IMR-90 (cell line): ENCODE data around the gene CITED2. TPM values are rescaled to one million over a fixed set of nuclear protein-coding genes. Genes with fewer than 3 reads are reported as not detected.

Source experiments
- ATAC-seq: fragments of 200-7000 bp; cut with Tn5 transposase; 2 replicates; pipeline ENCODE4 v1.9.1; 2020; ENCODE audit warnings: low read depth, mild to moderate bottlenecking, moderate library complexity
- BruUV-seq: library from RNA; stranded (reverse); fragments of 400-500 nt; replicated peaks from 2 replicates; lab custom pipeline; 2021; lab: Mats Ljungman, UMichigan
- CTCF ChIA-PET: fragments of 300-600 bp; formaldehyde crosslinking; extraction: SDS; loops from one replicate; lab custom pipeline; 2021; ENCODE audit warnings: antibody characterized with exemption; lab: Yijun Ruan, JAX
- POLR2A ChIA-PET: fragments of 300-600 bp; sonication (Branson Sonifier 250); formaldehyde crosslinking; loops from one replicate; lab custom pipeline; 2022; ENCODE audit warnings: antibody characterized with exemption; ENCODE audit not compliant: unreplicated experiment; lab: Charles Lee
- DNase-seq: peaks from one replicate; pipeline ENCODE4 v3.0.0; 2013
- H2AFZ ChIP-seq: replicated peaks from 2 replicates; pipeline ENCODE3; 2013; ENCODE audit warnings: low read length, mild to moderate bottlenecking; ENCODE audit not compliant: poor library complexity
- H2AK5ac ChIP-seq: 2 replicates; pipeline ENCODE4 v1.6.1; 2013; ENCODE audit warnings: low read depth, low read length, inconsistent platforms
- H2AK9ac ChIP-seq: replicated peaks from 2 replicates; pipeline ENCODE3; 2013; ENCODE audit warnings: mild to moderate bottlenecking, low read depth, low read length, moderate library complexity; ENCODE audit not compliant: poor library complexity
- H2BK120ac ChIP-seq: 2 replicates; pipeline ENCODE4 v1.6.1; 2013; ENCODE audit warnings: low read depth, low read length, inconsistent platforms
- H2BK15ac ChIP-seq: 3 replicates; pipeline ENCODE4 v1.6.1; 2013; ENCODE audit warnings: low read depth, low read length, inconsistent platforms
- H2BK20ac ChIP-seq: 2 replicates; pipeline ENCODE4 v1.6.1; 2013; ENCODE audit warnings: low read depth, mild to moderate bottlenecking, inconsistent platforms, low read length, moderate library complexity
- H2BK5ac ChIP-seq: 2 replicates; pipeline ENCODE4 v1.6.1; 2013; ENCODE audit warnings: mild to moderate bottlenecking, low read depth, low read length, inconsistent platforms; ENCODE audit not compliant: poor library complexity, severe bottlenecking
- H3K14ac ChIP-seq: replicated peaks from 2 replicates; pipeline ENCODE4 v1.6.1; 2013; ENCODE audit warnings: low read depth, low read length, inconsistent platforms
- H3K18ac ChIP-seq: 2 replicates; pipeline ENCODE4 v1.6.1; 2013; ENCODE audit warnings: low read depth, low read length, control low read depth
- H3K23ac ChIP-seq: 2 replicates; pipeline ENCODE4 v1.6.1; 2013; ENCODE audit warnings: low read depth, low read length, inconsistent platforms
- H3K27ac ChIP-seq: 2 replicates; pipeline ENCODE4 v1.5.1; 2013; ENCODE audit warnings: mild to moderate bottlenecking, control low read depth, low read length; ENCODE audit not compliant: insufficient read depth
- H3K27me3 ChIP-seq: 2 replicates; pipeline ENCODE4 v1.6.1; 2013; ENCODE audit warnings: low read length; ENCODE audit not compliant: control insufficient read depth, insufficient read depth
- H3K36me3 ChIP-seq: 2 replicates; pipeline ENCODE4 v1.6.1; 2013; ENCODE audit warnings: low read length, mixed read lengths; ENCODE audit not compliant: control insufficient read depth, insufficient read depth
- H3K4ac ChIP-seq: 2 replicates; pipeline ENCODE4 v1.6.1; 2013; ENCODE audit warnings: low read depth, low read length, inconsistent platforms
- H3K4me1 ChIP-seq: 2 replicates; pipeline ENCODE4 v1.6.1; 2013; ENCODE audit warnings: low read length, mixed read lengths; ENCODE audit not compliant: control insufficient read depth, insufficient read depth
- H3K4me2 ChIP-seq: 2 replicates; pipeline ENCODE4 v1.6.1; 2013; ENCODE audit warnings: low read depth, mild to moderate bottlenecking, control low read depth, low read length, moderate library complexity
- H3K4me3 ChIP-seq: 2 replicates; pipeline ENCODE4 v1.5.1; 2013; ENCODE audit warnings: low read depth, mild to moderate bottlenecking, control low read depth, low read length, moderate library complexity; ENCODE audit not compliant: insufficient read depth
- H3K56ac ChIP-seq: 2 replicates; pipeline ENCODE4 v1.6.1; 2013; ENCODE audit warnings: low read length, inconsistent platforms; ENCODE audit not compliant: insufficient read depth; ENCODE audit errors: extremely low read depth
- H3K79me1 ChIP-seq, 2 experiments: 2 replicates each; pipeline ENCODE4 v1.6.1; 2013; ENCODE audit warnings: low read length in 2 of 2, inconsistent platforms in 1 of 2, low read depth in 1 of 2
- H3K9ac ChIP-seq: 2 replicates; pipeline ENCODE4 v1.6.1; 2013; ENCODE audit warnings: low read depth, low read length, control low read depth
- H3K9me1 ChIP-seq: 2 replicates; pipeline ENCODE4 v1.6.1; 2013; ENCODE audit warnings: low read length, inconsistent platforms; ENCODE audit not compliant: insufficient read depth
- H3K9me3 ChIP-seq: 2 replicates; pipeline ENCODE4 v1.6.1; 2013; ENCODE audit warnings: low read length; ENCODE audit not compliant: control insufficient read depth, insufficient read depth
- H4K20me1 ChIP-seq: 2 replicates; pipeline ENCODE4 v1.6.1; 2013; ENCODE audit warnings: low read length, inconsistent platforms; ENCODE audit not compliant: insufficient read depth
- H4K5ac ChIP-seq: 2 replicates; pipeline ENCODE4 v1.6.1; 2013; ENCODE audit warnings: mild to moderate bottlenecking, low read depth, low read length, control low read depth
- H4K8ac ChIP-seq, 2 experiments: 2 replicates each; pipeline ENCODE4 v1.6.1; 2013; ENCODE audit warnings: low read depth in 2 of 2, low read length in 2 of 2, control low read depth in 1 of 2, inconsistent platforms in 1 of 2
- H4K91ac ChIP-seq: 2 replicates; pipeline ENCODE4 v1.6.1; 2013; ENCODE audit warnings: low read depth, low read length, inconsistent platforms; ENCODE audit not compliant: insufficient read depth
- CEBPB ChIP-seq: IDR thresholded peaks from 2 replicates; pipeline ENCODE4 v1.6.1; 2012; ENCODE audit warnings: low read depth, low read length, improper control_type of control experiment
- CHD1 ChIP-seq: IDR thresholded peaks from 2 replicates; pipeline ENCODE4 v1.6.1; 2012; ENCODE audit warnings: low read depth, low read length, improper control_type of control experiment
- MAFK ChIP-seq: IDR thresholded peaks from 2 replicates; pipeline ENCODE4 v1.6.1; 2012; ENCODE audit warnings: low read depth, low read length, improper control_type of control experiment
- NFE2L2 ChIP-seq: fragments of 150-350 bp; IDR thresholded peaks from 2 replicates; pipeline ENCODE4 v1.6.1; 2016; ENCODE audit warnings: low read depth, mild to moderate bottlenecking, low read length
- RAD21 ChIP-seq: IDR thresholded peaks from 2 replicates; pipeline ENCODE4 v1.6.1; 2012; ENCODE audit warnings: low read length, improper control_type of control experiment
- RFX5 ChIP-seq: IDR thresholded peaks from 2 replicates; pipeline ENCODE4 v1.8.0; 2012; ENCODE audit warnings: low read depth, mild to moderate bottlenecking, low read length, moderate library complexity
- WGBS, 2 experiments: methylation state at CpG; one replicate each; pipeline versions ENCODE4 v1.1.5 to v1.1.7; 2013; ENCODE audit warnings: missing lambda C conversion rate in 2 of 2; ENCODE audit not compliant: insufficient read length in 1 of 2; ENCODE audit errors: extremely low coverage in 2 of 2; 5-methylcytosine and 5-hydroxymethylcytosine counted together
- dilution Hi-C: fragments of 300-500 bp; cut with HindIII; formaldehyde crosslinking; loops from one replicate; pipeline ENCODE4 v1.14.3; 2018; ENCODE audit warnings: low sequenced_read_pairs; ENCODE audit not compliant: unreplicated experiment
- in situ Hi-C: fragments of 300-500 bp; cut with MboI; formaldehyde crosslinking; loops from 3 replicates; pipeline ENCODE4 v1.14.3; 2019; ENCODE audit warnings: low sequenced_read_pairs, inconsistent platforms, mixed read lengths
- intact Hi-C: fragments of 100-400 bp; cut with micrococcal nuclease; formaldehyde crosslinking; loops from 2 replicates; pipeline ENCODE4 v1.10.0; 2022
- polyA plus RNA-seq, 3 experiments: library from polyadenylated mRNA; depleted of rRNA; stranded (reverse); fragments of >200 nt; gene quantifications; 2 replicates each; pipeline ENCODE4 v1.2.3, GENCODE V29; 2012; ENCODE audit warnings: low replicate concordance in 1 of 3
- total RNA-seq: library from RNA; depleted of rRNA; stranded (reverse); fragments of >200 nt; gene quantifications from 2 replicates; pipeline ENCODE4 v1.2.3, GENCODE V29; 2012
- TF ChIP-seq, protein P1 (sequence below): fragments of 150-350 bp; IDR thresholded peaks from 2 replicates; pipeline ENCODE4 v1.6.1; 2017; ENCODE audit warnings: mild to moderate bottlenecking, antibody characterized with exemption, low read length, low read depth
- TF ChIP-seq, protein P2 (sequence below): conservative IDR thresholded peaks from 2 replicates; pipeline ENCODE4 v1.5.1; 2012; ENCODE audit warnings: mild to moderate bottlenecking, low read depth, low read length, improper control_type of control experiment

Gene CITED2
- total and polyA plus RNA-seq, 2 of the 4 experiments (the other 2 are of a cell fraction), result 163 to 483 TPM

DNA sequence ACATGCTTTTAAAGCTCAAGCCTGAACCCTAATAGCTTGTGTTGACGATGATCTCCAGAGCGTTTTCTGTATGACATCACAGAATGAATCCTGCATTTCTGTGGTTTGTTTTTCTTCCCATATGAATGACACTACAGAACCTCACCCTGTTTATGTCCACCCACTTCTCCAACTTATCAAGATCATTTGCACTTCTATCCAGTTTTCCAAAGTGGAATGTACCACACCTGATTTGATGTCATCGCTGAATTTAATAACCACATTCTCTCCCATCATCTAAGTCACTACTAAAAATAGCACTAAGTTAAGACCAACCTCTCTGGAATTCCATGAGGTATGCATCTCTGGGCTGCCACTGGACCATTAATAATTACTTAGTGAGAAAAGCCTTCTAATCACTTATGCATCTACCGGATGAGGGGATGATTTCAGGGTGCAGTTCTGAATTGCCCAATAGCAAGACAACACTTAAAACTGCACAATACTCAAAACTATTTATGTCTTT is 33.3 kb upstream of the CITED2 start:
- POLR2A ChIA-PET, result no interaction called here
- no TSS peak for BruUV-seq

More for the DNA sequence above, 33.3 kb upstream of the CITED2 start:
- no peak overlapping the region for H3K23ac ChIP-seq
- H3K4me1 ChIP-seq, result peaks cover 13% of the 10 kb centered on the region
- ATAC-seq (peak; percentile 73), DNase-seq (peak; percentile 98)
- 0% methylated on average over 1 of the region's 4 CpGs; no CpG with 5 or more reads in 1 of the 2 experiments for WGBS, 2 experiments
- H4K5ac ChIP-seq, result no peak overlapping the region
- H2AFZ ChIP-seq, result no peak overlapping the region
- no peak overlapping the region for H3K4ac ChIP-seq
- H4K91ac ChIP-seq, result no peak overlapping the region
- no peak overlapping the region for H2BK15ac ChIP-seq
- H3K36me3 ChIP-seq, result no peaks in the 10 kb centered on the region
- H2BK20ac ChIP-seq, result peak overlapping the region; percentile 23; the same call in 1 of the 2 replicates
- H3K4me3 ChIP-seq, result no peak overlapping the region
- TF ChIP-seq RAD21, result 0 out of 2 replicates have a peak, but pooled peaks have one; percentile 22
- TF ChIP-seq, protein P1, sequence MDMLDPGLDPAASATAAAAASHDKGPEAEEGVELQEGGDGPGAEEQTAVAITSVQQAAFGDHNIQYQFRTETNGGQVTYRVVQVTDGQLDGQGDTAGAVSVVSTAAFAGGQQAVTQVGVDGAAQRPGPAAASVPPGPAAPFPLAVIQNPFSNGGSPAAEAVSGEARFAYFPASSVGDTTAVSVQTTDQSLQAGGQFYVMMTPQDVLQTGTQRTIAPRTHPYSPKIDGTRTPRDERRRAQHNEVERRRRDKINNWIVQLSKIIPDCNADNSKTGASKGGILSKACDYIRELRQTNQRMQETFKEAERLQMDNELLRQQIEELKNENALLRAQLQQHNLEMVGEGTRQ, result no peak
- TF ChIP-seq CEBPB, result peak; percentile 96
- TF ChIP-seq, protein P2, sequence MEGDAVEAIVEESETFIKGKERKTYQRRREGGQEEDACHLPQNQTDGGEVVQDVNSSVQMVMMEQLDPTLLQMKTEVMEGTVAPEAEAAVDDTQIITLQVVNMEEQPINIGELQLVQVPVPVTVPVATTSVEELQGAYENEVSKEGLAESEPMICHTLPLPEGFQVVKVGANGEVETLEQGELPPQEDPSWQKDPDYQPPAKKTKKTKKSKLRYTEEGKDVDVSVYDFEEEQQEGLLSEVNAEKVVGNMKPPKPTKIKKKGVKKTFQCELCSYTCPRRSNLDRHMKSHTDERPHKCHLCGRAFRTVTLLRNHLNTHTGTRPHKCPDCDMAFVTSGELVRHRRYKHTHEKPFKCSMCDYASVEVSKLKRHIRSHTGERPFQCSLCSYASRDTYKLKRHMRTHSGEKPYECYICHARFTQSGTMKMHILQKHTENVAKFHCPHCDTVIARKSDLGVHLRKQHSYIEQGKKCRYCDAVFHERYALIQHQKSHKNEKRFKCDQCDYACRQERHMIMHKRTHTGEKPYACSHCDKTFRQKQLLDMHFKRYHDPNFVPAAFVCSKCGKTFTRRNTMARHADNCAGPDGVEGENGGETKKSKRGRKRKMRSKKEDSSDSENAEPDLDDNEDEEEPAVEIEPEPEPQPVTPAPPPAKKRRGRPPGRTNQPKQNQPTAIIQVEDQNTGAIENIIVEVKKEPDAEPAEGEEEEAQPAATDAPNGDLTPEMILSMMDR, result no peak
- no peak for TF ChIP-seq RFX5
- no peak for TF ChIP-seq CHD1
- TF ChIP-seq NFE2L2, result peak; percentile 6; the same call in 1 of the 2 replicates
- no peak for TF ChIP-seq MAFK
- peak overlapping the region; percentile 17; the same call in 1 of the 2 replicates for H3K18ac ChIP-seq
- no peak overlapping the region for H2AK9ac ChIP-seq
- no peaks in the 10 kb centered on the region for H3K27me3 ChIP-seq
- no peak overlapping the region for H2AK5ac ChIP-seq
- no peak overlapping the region for H3K9ac ChIP-seq
- no peak overlapping the region for H3K27ac ChIP-seq
- H3K4me2 ChIP-seq, result peak overlapping the region; percentile 45; the same call in 1 of the 2 replicates
- no peaks in the 10 kb centered on the region for H4K20me1 ChIP-seq
- no peak overlapping the region for H4K8ac ChIP-seq
- peak overlapping the region; percentile 76 for H2BK5ac ChIP-seq
- CTCF ChIA-PET, result no interaction called here
- in situ Hi-C loops, result no loop called here
- intact Hi-C loops, result no loop called here
- dilution Hi-C loops, result no loop called here
- no peak overlapping the region for H3K14ac ChIP-seq
- no peaks in the 10 kb centered on the region for H3K9me3 ChIP-seq
- H3K56ac ChIP-seq, result no peak overlapping the region
- peak overlapping the region; percentile 22; the same call in 1 of the 2 replicates for H2BK120ac ChIP-seq
- no peaks in the 10 kb centered on the region for H3K79me1 ChIP-seq
- H3K9me1 ChIP-seq, result peaks cover 14% of the 10 kb centered on the region
